HG03025 (cell line): ENCODE measurements around the gene ATXN3L.
"Not testable (repeated sequence)": the region's sequence is repeated elsewhere in the genome, so short reads cannot be mapped to it uniquely, and the experiment has no call there.

ENCODE experiments used
- ATAC-seq: cut with Tn5 transposase; IDR thresholded peaks from one replicate; pipeline ENCODE4 v1.9.1; 2021; ENCODE audit warnings: mild to moderate bottlenecking, moderate library complexity; ENCODE audit not compliant: unreplicated experiment, low FRiP score

Gene ATXN3L

GRCh38 chrX:13309631-13310030 lies 10.2 kb downstream of the ATXN3L start:
- no peak for ATAC-seq

GRCh38 chrX:13307041-13307440 lies 12.8 kb downstream of the ATXN3L start:
- ATAC-seq: no peak

- ATAC-seq: no peak
Measured at GRCh38 chrX:13305108-13305507, 14.7 kb downstream of the ATXN3L start.

GRCh38 chrX:13304052-13304451 lies 15.8 kb downstream of the ATXN3L start:
- no peak for ATAC-seq

- not testable (repeated sequence) for ATAC-seq
Measured at GRCh38 chrX:13303248-13303647, 16.6 kb downstream of the ATXN3L start.

GRCh38 chrX:13298836-13299235 lies 21.0 kb downstream of the ATXN3L start:
- ATAC-seq: no peak

GRCh38 chrX:13295841-13296240 lies 24.0 kb downstream of the ATXN3L start:
- ATAC-seq: no peak

- ATAC-seq: no peak
Measured at GRCh38 chrX:13293700-13294099, 26.2 kb downstream of the ATXN3L start.

- no peak for ATAC-seq
Measured at GRCh38 chrX:13290891-13291614, 28.8 kb downstream of the ATXN3L start.

- no peak for ATAC-seq
Measured at GRCh38 chrX:13288671-13289070, 31.2 kb downstream of the ATXN3L start.

GRCh38 chrX:13287816-13288215 lies 32.0 kb downstream of the ATXN3L start:
- ATAC-seq: no peak

- ATAC-seq: no peak
Measured at GRCh38 chrX:13285693-13286092, 34.2 kb downstream of the ATXN3L start.

- ATAC-seq: no peak
Measured at GRCh38 chrX:13285229-13285628, 34.6 kb downstream of the ATXN3L start.

- no peak for ATAC-seq
Measured at GRCh38 chrX:13284570-13284969, 35.3 kb downstream of the ATXN3L start.

- no peak for ATAC-seq
Measured at GRCh38 chrX:13283950-13284546, 35.8 kb downstream of the ATXN3L start.

- ATAC-seq: no peak
Measured at GRCh38 chrX:13283512-13283911, 36.3 kb downstream of the ATXN3L start.

- no peak for ATAC-seq
Measured at GRCh38 chrX:13281289-13281688, 38.6 kb downstream of the ATXN3L start.

- ATAC-seq: no peak
Measured at GRCh38 chrX:13279279-13280018, 40.4 kb downstream of the ATXN3L start.

GRCh38 chrX:13277539-13277938 lies 42.3 kb downstream of the ATXN3L start:
- no peak for ATAC-seq

- no peak for ATAC-seq
Measured at GRCh38 chrX:13276991-13277390, 42.9 kb downstream of the ATXN3L start.

- ATAC-seq: no peak
Measured at GRCh38 chrX:13275031-13275430, 44.8 kb downstream of the ATXN3L start.

GRCh38 chrX:13272426-13272825 lies 47.4 kb downstream of the ATXN3L start:
- no peak for ATAC-seq
